Measurements from ENCODE around the gene MYRFL. TPM values are rescaled to one million over a fixed set of nuclear protein-coding genes. Genes with fewer than 3 reads are reported as not detected.

Gene MYRFL
- total RNA-seq, 4 donors from 2014 or later: not detected

DNA sequence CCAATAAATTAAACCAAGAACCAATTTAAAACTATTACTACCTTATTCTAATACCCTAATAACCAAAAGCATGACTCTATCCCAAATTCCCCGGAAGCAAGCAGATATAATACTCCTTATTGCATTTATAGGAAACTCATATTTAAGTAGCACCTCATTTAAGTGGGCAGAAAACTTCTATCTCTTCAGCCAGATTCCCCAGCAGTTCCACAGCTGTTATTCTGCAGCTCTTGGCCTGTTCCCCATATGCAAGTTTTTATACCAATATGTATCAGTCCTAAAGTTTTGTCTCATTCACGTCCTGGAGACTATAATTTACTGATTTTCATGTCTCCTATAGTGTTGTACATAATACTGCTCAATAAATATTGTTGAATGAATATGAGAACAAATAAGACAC, 106.5 kb downstream of the MYRFL start:
- no peak overlapping the region for H3K27ac ChIP-seq
- H3K4me1 ChIP-seq: no peaks in the 10 kb centered on the region
- no peaks in the 10 kb centered on the region for H3K9me3 ChIP-seq
- TF ChIP-seq CTCF (IDR thresholded peaks at IDR 0.05) (no peak), POLR2AphosphoS5 (IDR thresholded peaks at IDR 0.05) (no peak), EP300 (IDR thresholded peaks at IDR 0.05) (no peak), POLR2A (IDR thresholded peaks at IDR 0.05) (no peak)
- 32 to 55% methylated on average over 2 of the region's 2 CpGs for WGBS, 2 donors (ENCODE audit: low coverage in 1 of 2)
- H3K4me3 ChIP-seq: no peak overlapping the region
- no peak for ATAC-seq
- H3K36me3 ChIP-seq: no peaks in the 10 kb centered on the region
- H3K27me3 ChIP-seq: peaks cover 4% of the 10 kb centered on the region

DNA sequence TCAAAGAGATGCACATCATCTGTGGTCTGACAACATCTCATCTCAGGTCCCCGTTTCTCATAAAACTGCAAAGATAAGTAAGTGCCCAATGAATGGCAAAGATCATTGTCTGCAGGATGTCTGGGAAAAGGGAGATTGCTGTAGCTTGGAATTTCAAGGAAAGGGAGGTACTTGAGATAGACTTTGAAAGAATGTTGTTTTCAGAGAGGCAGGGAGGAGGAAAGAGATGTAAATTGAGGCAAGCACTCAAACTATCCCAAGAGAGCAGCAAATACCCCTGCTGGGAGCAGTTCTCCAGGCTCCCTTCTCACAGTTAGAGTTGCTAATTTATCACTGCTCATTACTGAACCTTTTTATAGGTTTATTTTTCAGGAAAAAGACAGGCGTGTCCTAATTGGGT, 107.1 kb downstream of the MYRFL start:
- Histone ChIP-seq H3K4me3 (no peak overlapping the region), H3K27me3 (peaks cover 4% of the 10 kb centered on the region), H3K27ac (no peak overlapping the region), H3K36me3 (no peaks in the 10 kb centered on the region), H3K9me3 (no peaks in the 10 kb centered on the region), H3K4me1 (no peaks in the 10 kb centered on the region)
- TF ChIP-seq CTCF (IDR thresholded peaks at IDR 0.05) (no peak), POLR2AphosphoS5 (IDR thresholded peaks at IDR 0.05) (no peak), POLR2A (IDR thresholded peaks at IDR 0.05) (no peak), EP300 (IDR thresholded peaks at IDR 0.05) (no peak)
- no peak for ATAC-seq
- 46 to 56% methylated on average over 2 of the region's 2 CpGs for WGBS, 2 donors (ENCODE audit: low coverage in 1 of 2)

GRCh38 chr12:69932676-69933552, 107.9 kb downstream of the MYRFL start:
- Histone ChIP-seq H3K9me3 (no peaks in the 10 kb centered on the region), H3K4me1 (no peaks in the 10 kb centered on the region), H3K27ac (no peak overlapping the region), H3K27me3 (peaks cover 4% of the 10 kb centered on the region), H3K36me3 (no peaks in the 10 kb centered on the region), H3K4me3 (no peak overlapping the region)
- 26 to 70% methylated on average over 2 to 3 of the region's 6 CpGs for WGBS, 2 donors (ENCODE audit: low coverage in 1 of 2)
- TF ChIP-seq CTCF (IDR thresholded peaks at IDR 0.05) (no peak), POLR2A (IDR thresholded peaks at IDR 0.05) (no peak), POLR2AphosphoS5 (IDR thresholded peaks at IDR 0.05) (no peak), EP300 (IDR thresholded peaks at IDR 0.05) (no peak)
- ATAC-seq: no peak

DNA sequence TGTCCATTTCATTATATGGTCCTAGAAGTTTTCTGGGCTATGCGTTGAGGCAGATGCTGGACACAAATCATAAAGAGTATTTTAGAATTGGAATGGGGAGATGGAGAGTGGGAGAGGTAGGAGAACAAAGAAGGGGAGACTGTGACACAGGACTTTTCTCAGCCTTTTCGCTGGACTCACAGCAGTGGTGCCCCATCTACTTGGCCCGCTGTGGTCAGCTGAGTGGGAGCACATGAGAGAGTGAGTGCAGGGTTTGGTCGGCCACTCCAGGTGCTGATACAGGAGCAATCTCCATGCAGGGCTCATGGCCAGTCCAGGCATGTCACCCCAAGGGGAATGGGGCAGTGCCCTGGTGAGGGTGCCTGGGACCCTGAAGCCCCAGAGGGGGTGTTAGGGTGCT, 109.0 kb downstream of the MYRFL start:
- H3K4me1 ChIP-seq: no peaks in the 10 kb centered on the region
- no peaks in the 10 kb centered on the region for H3K9me3 ChIP-seq
- no peaks in the 10 kb centered on the region for H3K27me3 ChIP-seq
- WGBS, 2 donors (ENCODE audit: low coverage in 1 of 2): 95 to 100% methylated on average over 4 of the region's 4 CpGs
- ATAC-seq: no peak
- H3K4me3 ChIP-seq: no peak overlapping the region
- TF ChIP-seq POLR2A (IDR thresholded peaks at IDR 0.05) (no peak), CTCF (IDR thresholded peaks at IDR 0.05) (no peak), EP300 (IDR thresholded peaks at IDR 0.05) (no peak), POLR2AphosphoS5 (IDR thresholded peaks at IDR 0.05) (no peak)
- no peak overlapping the region for H3K27ac ChIP-seq
- H3K36me3 ChIP-seq: no peaks in the 10 kb centered on the region

GRCh38 chr12:69935651-69936100, 110.6 kb downstream of the MYRFL start:
- TF ChIP-seq CTCF (IDR thresholded peaks at IDR 0.05) (no peak), POLR2A (IDR thresholded peaks at IDR 0.05) (no peak), POLR2AphosphoS5 (IDR thresholded peaks at IDR 0.05) (no peak), EP300 (IDR thresholded peaks at IDR 0.05) (no peak)
- H3K4me1 ChIP-seq: no peaks in the 10 kb centered on the region
- 40 to 70% methylated on average over 2 of the region's 5 CpGs for WGBS, 2 donors (ENCODE audit: low coverage in 1 of 2)
- no peaks in the 10 kb centered on the region for H3K27me3 ChIP-seq
- no peaks in the 10 kb centered on the region for H3K36me3 ChIP-seq
- no peak overlapping the region for H3K4me3 ChIP-seq
- H3K9me3 ChIP-seq: no peaks in the 10 kb centered on the region
- ATAC-seq: no peak
- H3K27ac ChIP-seq: no peak overlapping the region

Data from gastroesophageal sphincter (tissue), 4 donors.